Ishikawa (cell line): ENCODE results near the gene NOD2.

ENCODE experiments used
- CEBPB ChIP-seq: IDR thresholded peaks from 2 replicates; pipeline ENCODE4 v1.6.1; 2012
- CREB1 ChIP-seq: IDR thresholded peaks from 2 replicates; pipeline ENCODE4 v1.6.1; 2012; ENCODE audit warnings: low read depth
- EGR1 ChIP-seq: IDR thresholded peaks from 2 replicates; pipeline ENCODE4 v1.6.1; 2012
- EP300 ChIP-seq: IDR thresholded peaks from 2 replicates; pipeline ENCODE4 v1.6.1; 2012; ENCODE audit warnings: borderline replicate concordance
- FOXM1 ChIP-seq: IDR thresholded peaks from 2 replicates; pipeline ENCODE4 v1.6.1; 2012; ENCODE audit warnings: low read depth, borderline replicate concordance
- NFIC ChIP-seq: IDR thresholded peaks from 2 replicates; pipeline ENCODE4 v1.6.1; 2012
- RAD21 ChIP-seq: IDR thresholded peaks from 2 replicates; pipeline ENCODE4 v1.6.1; 2012; ENCODE audit warnings: low read depth
- TAF1 ChIP-seq: IDR thresholded peaks from 2 replicates; pipeline ENCODE4 v1.6.1; 2012; ENCODE audit warnings: low read depth, mild to moderate bottlenecking
- TCF12 ChIP-seq: IDR thresholded peaks from 2 replicates; pipeline ENCODE4 v1.6.1; 2012; ENCODE audit warnings: low read depth
- TEAD4 ChIP-seq: IDR thresholded peaks from 2 replicates; pipeline ENCODE4 v1.6.1; 2012
- USF1 ChIP-seq: IDR thresholded peaks from 2 replicates; pipeline ENCODE4 v1.6.1; 2012
- YY1 ChIP-seq: IDR thresholded peaks from 2 replicates; pipeline ENCODE4 v1.6.1; 2012; ENCODE audit warnings: low read depth
- ZBTB7A ChIP-seq: IDR thresholded peaks from 2 replicates; pipeline ENCODE4 v1.6.1; 2012; ENCODE audit warnings: low read depth
- TF ChIP-seq, protein P1 (sequence below): IDR thresholded peaks from 2 replicates; pipeline ENCODE4 v1.6.1; 2012
- TF ChIP-seq, protein P2 (sequence below): IDR thresholded peaks from 2 replicates; pipeline ENCODE4 v1.6.1; 2012; ENCODE audit warnings: low read depth, mild to moderate bottlenecking

Gene NOD2

DNA sequence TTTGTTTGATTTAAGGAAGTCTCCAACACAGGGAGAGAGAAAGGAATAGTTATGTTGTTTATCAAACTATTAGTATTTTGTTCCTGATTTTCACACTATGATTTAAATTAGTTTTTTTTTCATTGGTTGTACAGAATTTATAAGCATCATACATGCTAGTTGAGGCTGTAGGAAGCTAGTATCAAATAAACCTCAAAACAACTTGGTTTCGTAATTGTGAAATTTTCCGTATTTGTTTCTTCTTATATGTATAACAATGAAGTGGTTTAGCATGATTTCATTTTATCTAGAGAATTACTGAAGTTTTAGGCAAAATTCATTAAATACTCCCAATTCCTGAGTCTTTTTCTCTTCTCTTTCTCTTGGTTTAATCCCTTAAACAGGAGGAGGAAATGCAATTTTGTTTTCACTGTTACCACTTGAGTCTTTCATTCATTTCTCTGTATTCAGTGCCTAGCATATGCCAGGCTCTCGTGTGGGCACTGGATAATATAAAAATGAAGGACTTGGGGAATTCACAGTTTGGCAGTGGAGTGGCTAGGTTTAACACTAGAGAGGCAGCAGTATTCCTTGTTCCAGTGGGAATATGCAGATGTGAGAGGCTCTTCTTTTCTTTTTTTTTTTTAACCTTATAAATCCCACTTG is 50.3 kb downstream of the NOD2 start:
- TF ChIP-seq CREB1 (no peak), YY1 (no peak), FOXM1 (no peak), TCF12 (no peak), USF1 (no peak), ZBTB7A (no peak), CEBPB (no peak), RAD21 (no peak), NFIC (no peak), TEAD4 (no peak), EGR1 (no peak), TAF1 (no peak), EP300 (no peak)
- TF ChIP-seq, protein P1, sequence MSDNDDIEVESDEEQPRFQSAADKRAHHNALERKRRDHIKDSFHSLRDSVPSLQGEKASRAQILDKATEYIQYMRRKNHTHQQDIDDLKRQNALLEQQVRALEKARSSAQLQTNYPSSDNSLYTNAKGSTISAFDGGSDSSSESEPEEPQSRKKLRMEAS = no peak
- TF ChIP-seq, protein P2, sequence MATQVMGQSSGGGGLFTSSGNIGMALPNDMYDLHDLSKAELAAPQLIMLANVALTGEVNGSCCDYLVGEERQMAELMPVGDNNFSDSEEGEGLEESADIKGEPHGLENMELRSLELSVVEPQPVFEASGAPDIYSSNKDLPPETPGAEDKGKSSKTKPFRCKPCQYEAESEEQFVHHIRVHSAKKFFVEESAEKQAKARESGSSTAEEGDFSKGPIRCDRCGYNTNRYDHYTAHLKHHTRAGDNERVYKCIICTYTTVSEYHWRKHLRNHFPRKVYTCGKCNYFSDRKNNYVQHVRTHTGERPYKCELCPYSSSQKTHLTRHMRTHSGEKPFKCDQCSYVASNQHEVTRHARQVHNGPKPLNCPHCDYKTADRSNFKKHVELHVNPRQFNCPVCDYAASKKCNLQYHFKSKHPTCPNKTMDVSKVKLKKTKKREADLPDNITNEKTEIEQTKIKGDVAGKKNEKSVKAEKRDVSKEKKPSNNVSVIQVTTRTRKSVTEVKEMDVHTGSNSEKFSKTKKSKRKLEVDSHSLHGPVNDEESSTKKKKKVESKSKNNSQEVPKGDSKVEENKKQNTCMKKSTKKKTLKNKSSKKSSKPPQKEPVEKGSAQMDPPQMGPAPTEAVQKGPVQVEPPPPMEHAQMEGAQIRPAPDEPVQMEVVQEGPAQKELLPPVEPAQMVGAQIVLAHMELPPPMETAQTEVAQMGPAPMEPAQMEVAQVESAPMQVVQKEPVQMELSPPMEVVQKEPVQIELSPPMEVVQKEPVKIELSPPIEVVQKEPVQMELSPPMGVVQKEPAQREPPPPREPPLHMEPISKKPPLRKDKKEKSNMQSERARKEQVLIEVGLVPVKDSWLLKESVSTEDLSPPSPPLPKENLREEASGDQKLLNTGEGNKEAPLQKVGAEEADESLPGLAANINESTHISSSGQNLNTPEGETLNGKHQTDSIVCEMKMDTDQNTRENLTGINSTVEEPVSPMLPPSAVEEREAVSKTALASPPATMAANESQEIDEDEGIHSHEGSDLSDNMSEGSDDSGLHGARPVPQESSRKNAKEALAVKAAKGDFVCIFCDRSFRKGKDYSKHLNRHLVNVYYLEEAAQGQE = no peak

GRCh38 chr16:50744881-50745280 is 51.5 kb downstream of the NOD2 start:
- TF ChIP-seq USF1 = no peak
- TF ChIP-seq CEBPB = no peak
- TF ChIP-seq ZBTB7A = no peak

DNA sequence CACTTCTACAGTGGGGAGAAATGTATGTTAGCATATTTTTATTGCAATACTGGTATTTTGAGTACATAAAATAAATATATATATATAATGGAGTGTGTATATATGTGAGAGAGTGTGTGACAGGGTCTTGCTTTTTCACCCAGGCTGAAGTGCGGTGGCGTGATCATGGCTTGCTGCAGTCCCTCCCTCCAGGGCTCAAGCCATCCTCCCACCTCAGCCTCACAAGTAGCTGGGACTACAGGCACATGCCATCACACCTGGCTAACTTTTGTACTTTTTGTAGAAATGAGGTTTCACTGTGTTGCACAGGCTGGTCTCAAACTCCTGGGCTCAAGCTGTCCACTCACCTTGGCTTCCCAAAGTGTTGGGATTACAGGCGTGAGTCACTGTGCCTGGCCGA is 52.5 kb downstream of the NOD2 start:
- TF ChIP-seq USF1 (no peak), RAD21 (no peak), FOXM1 (no peak), NFIC (no peak), TEAD4 (no peak)
- TF ChIP-seq, protein P1 = no peak
- TF ChIP-seq, protein P2 = no peak

GRCh38 chr16:50747207-50747956 is 54.0 kb downstream of the NOD2 start:
- TF ChIP-seq CREB1 (no peak), EP300 (no peak), YY1 (no peak), TEAD4 (no peak), RAD21 (peak; percentile 47), EGR1 (no peak), USF1 (no peak)
- TF ChIP-seq, protein P1 = no peak

GRCh38 chr16:50751528-50751927 is 58.1 kb downstream of the NOD2 start:
- TF ChIP-seq FOXM1 (no peak), TAF1 (no peak), CEBPB (no peak), NFIC (no peak), ZBTB7A (no peak), USF1 (no peak), EP300 (no peak), EGR1 (no peak), YY1 (no peak), CREB1 (no peak), RAD21 (no peak), TCF12 (no peak), TEAD4 (no peak)
- TF ChIP-seq, protein P1 = no peak
- TF ChIP-seq, protein P2 = no peak
